Measurements from ENCODE around the gene EMB.
"Not testable (repeated sequence)": the region's sequence is repeated elsewhere in the genome, so short reads cannot be mapped to it uniquely, and the experiment has no call there.

GRCh38 chr5:50478790-50479189 lies 37.7 kb upstream of the EMB start:
- TF ChIP-seq CTCF (IDR thresholded peaks at IDR 0.05; ENCODE audit: poor library complexity); EZH2 (IDR thresholded peaks at IDR 0.05; ENCODE audit: borderline replicate concordance); EZH2phosphoT487 (IDR thresholded peaks at IDR 0.05; ENCODE audit: low read depth, severe bottlenecking, unreplicated experiment): not testable (repeated sequence)

Measured in hepatocyte (in vitro differentiated cells).